ENCODE measurements around the gene ESRP2. TPM values are rescaled to one million over a fixed set of nuclear protein-coding genes. Genes with fewer than 3 reads are reported as not detected.

Gene ESRP2
- total RNA-seq = 100 to 1,000 TPM in 1 of 5 donors, 10 to 100 TPM in 4; 19.8 to 184 (median 76.3) TPM
- polyA plus RNA-seq = 10 to 100 TPM; 21.5 to 36.9 (median 31.2) TPM
- long read RNA-seq, donor 1, partial matches to known transcripts = 0 of 2 reads
- long read RNA-seq, donor 1, other reads (novel, unspliced or antisense) = 0 of 2 reads
- long read RNA-seq, donor 2, partial matches to known transcripts = 0 of 2 reads
- long read RNA-seq, donor 2, other reads (novel, unspliced or antisense) = 0 of 2 reads
- long read RNA-seq, donor 3, partial matches to known transcripts = 0 of 2 reads
- long read RNA-seq, donor 3, other reads (novel, unspliced or antisense) = 0 of 2 reads
- long read RNA-seq, donor 4, partial matches to known transcripts = 0 of 1 reads
- long read RNA-seq, donor 4, other reads (novel, unspliced or antisense) = 0 of 1 reads
- long read RNA-seq, donor 5, partial matches to known transcripts = 0 of 1 reads
- long read RNA-seq, donor 5, other reads (novel, unspliced or antisense) = 0 of 1 reads
- long read RNA-seq, donor 6, transcript ESRP2-202 (15 exons, 3,793 nt) = major isoform, 6 of 12 reads
- long read RNA-seq, donor 6, partial matches to known transcripts = 5 of 12 reads
- long read RNA-seq, donor 6, other reads (novel, unspliced or antisense) = 0 of 12 reads
- long read RNA-seq, donor 7, partial matches to known transcripts = 9 of 13 reads
- long read RNA-seq, donor 7, other reads (novel, unspliced or antisense) = 0 of 13 reads
- long read RNA-seq, donor 8, partial matches to known transcripts = 0 of 2 reads
- long read RNA-seq, donor 8, other reads (novel, unspliced or antisense) = 0 of 2 reads
- long read RNA-seq, donor 9, partial matches to known transcripts = 0 of 2 reads
- long read RNA-seq, donor 9, other reads (novel, unspliced or antisense) = 0 of 2 reads
- long read RNA-seq, donor 10, partial matches to known transcripts = 6 of 8 reads
- long read RNA-seq, donor 10, other reads (novel, unspliced or antisense) = 0 of 8 reads

DNA sequence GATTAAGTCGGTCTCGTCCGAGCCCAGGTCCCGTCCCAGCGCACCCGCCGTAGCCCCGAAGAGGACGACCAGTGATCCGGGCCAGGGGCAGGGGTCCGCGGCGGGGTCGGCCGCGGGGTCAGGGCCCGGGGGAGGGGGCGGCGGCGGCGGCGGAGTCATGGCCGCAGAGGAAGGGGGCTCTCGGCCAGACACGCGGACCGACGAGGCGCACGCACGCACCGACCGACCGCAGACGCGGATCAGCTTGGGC, at the start of gene ESRP2:
TSS of gene ESRP2 (minus strand) at position 241 of the 250 bp plus-strand sequence. CDS start at position 159, 82 bp downstream.
- no peak for TF ChIP-seq CTCF (IDR thresholded peaks at IDR 0.05)
- no peak for TF ChIP-seq POLR2A (IDR thresholded peaks at IDR 0.05)
- no peak for TF ChIP-seq POLR2AphosphoS5 (IDR thresholded peaks at IDR 0.05)
- no peak for TF ChIP-seq EP300 (IDR thresholded peaks at IDR 0.05)
- intact Hi-C loops (cut with DNase I; ENCODE audit: low total_unique reads) = no loop called here
- peak within 1 kb of the TSS; percentile 91 to 97 (median 92) for H3K27ac ChIP-seq
- DNase-seq = no peak
- H3K36me3 ChIP-seq = peaks cover 15 to 25% (median 20%) of the 10 kb centered on the region in 4 donors
- H3K4me1 ChIP-seq = peaks cover 47 to 73% (median 62%) of the 10 kb centered on the region in 4 donors
- peaks cover 0 to 5% (median 0%) of the 10 kb centered on the region in 3 donors for H3K27me3 ChIP-seq
- H3K4me3 ChIP-seq = peak within 1 kb of the TSS; percentile 53 to 63 (median 58)
- H3K9me3 ChIP-seq = no peaks in the 10 kb centered on the region
- WGBS, 5 donors = 0 to 7% (median 3%) methylated on average over 26 to 36 of the region's 36 CpGs; no CpG with 5 or more reads in 1 of the 5 donors

DNA sequence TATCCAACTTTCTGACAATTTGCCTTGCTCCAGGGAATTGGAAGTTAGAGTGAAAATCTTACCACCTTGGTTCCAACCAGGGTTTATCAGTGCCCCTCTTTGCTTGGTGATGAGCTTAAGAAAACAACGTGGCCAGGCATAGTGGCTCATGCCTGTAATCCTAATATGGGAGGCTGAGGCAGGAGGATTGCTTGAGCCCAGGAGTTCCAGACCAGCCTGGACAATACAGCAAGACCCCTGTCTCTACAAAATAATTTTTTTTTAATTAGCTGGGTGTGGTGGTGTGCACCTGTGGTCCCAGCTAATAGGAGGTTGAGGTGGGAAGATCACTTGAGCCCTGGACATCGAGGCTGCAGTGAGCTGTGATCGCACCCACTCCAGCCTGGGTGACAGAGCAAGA, 49.8 kb upstream of the ESRP2 start:
- Histone ChIP-seq H3K27me3 (no peaks in the 10 kb centered on the region), H3K4me3 (no peak overlapping the region), H3K27ac (peak overlapping the region in 3 of 5 donors; percentile 24 to 63 (median 55)), H3K36me3 (peaks cover 0 to 52% (median 36%) of the 10 kb centered on the region in 4 donors), H3K4me1 (peaks cover 21 to 57% (median 30%) of the 10 kb centered on the region in 4 donors), H3K9me3 (no peaks in the 10 kb centered on the region)
- TF ChIP-seq CTCF (IDR thresholded peaks at IDR 0.05) = no peak
- no peak for TF ChIP-seq EP300 (IDR thresholded peaks at IDR 0.05)
- TF ChIP-seq POLR2A (IDR thresholded peaks at IDR 0.05) = no peak
- no peak for TF ChIP-seq POLR2AphosphoS5 (IDR thresholded peaks at IDR 0.05)
- DNase-seq = no peak
- intact Hi-C loops (cut with DNase I; ENCODE audit: low total_unique reads) = no loop called here
- WGBS, 5 donors = 83 to 95% (median 93%) methylated on average over 3 of the region's 3 CpGs

DNA sequence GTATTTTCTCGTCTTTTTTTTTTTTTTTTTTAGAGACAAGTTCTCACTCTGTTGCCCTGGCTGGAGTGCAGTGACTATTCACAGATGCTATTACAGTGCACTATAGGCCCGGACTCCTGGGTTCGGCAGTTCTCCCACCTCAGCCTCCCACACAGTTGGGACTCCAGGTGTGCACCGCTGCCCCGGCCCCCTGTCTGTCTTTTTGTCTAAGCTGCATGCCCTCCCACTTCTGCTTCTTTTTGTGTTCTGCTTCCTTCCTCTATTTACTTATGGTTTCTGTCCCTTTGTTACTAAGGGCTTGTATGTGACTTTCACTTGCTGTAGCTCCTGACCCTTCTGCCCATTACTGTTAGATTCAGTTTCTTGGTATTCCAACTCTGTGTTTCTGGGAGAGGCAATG, 48.9 kb upstream of the ESRP2 start:
- intact Hi-C loops (cut with DNase I; ENCODE audit: low total_unique reads) = no loop called here
- H3K27me3 ChIP-seq = no peaks in the 10 kb centered on the region
- DNase-seq = no peak
- peaks cover 19 to 57% (median 30%) of the 10 kb centered on the region in 4 donors for H3K4me1 ChIP-seq
- peak overlapping the region in 3 of 5 donors; percentile 24 to 63 (median 55) for H3K27ac ChIP-seq
- peaks cover 0 to 46% (median 30%) of the 10 kb centered on the region in 4 donors for H3K36me3 ChIP-seq
- no peak overlapping the region for H3K4me3 ChIP-seq
- H3K9me3 ChIP-seq = no peaks in the 10 kb centered on the region
- WGBS, 5 donors = 44 to 68% (median 53%) methylated on average over 5 of the region's 5 CpGs
- no peak for TF ChIP-seq EP300 (IDR thresholded peaks at IDR 0.05)
- no peak for TF ChIP-seq POLR2AphosphoS5 (IDR thresholded peaks at IDR 0.05)
- no peak for TF ChIP-seq CTCF (IDR thresholded peaks at IDR 0.05)
- TF ChIP-seq POLR2A (IDR thresholded peaks at IDR 0.05) = no peak

Measured in stomach (tissue), 19 donors.